HG03571 (cell line): ENCODE measurements around the gene SETD7.

Experiments used
- ATAC-seq: cut with Tn5 transposase; IDR thresholded peaks from one replicate; pipeline ENCODE4 v1.9.1; 2021; ENCODE audit not compliant: unreplicated experiment

The SETD7 gene

GRCh38 chr4:139575072-139575471, 19.1 kb upstream of the SETD7 start:
- no peak for ATAC-seq

- no peak for ATAC-seq
Observed at GRCh38 chr4:139574641-139575040, 18.6 kb upstream of the SETD7 start.

- no peak for ATAC-seq
Observed at GRCh38 chr4:139568206-139568955, 12.4 kb upstream of the SETD7 start.

- ATAC-seq = no peak
Observed at GRCh38 chr4:139567159-139567870, 11.3 kb upstream of the SETD7 start.

GRCh38 chr4:139564502-139564901, 8.5 kb upstream of the SETD7 start:
- no peak for ATAC-seq

- no peak for ATAC-seq
Observed at GRCh38 chr4:139563515-139563914, 7.5 kb upstream of the SETD7 start.

GRCh38 chr4:139562839-139563238, 6.8 kb upstream of the SETD7 start:
- ATAC-seq = no peak

GRCh38 chr4:139562067-139562684, 6.2 kb upstream of the SETD7 start:
- ATAC-seq = no peak

GRCh38 chr4:139560406-139561104, 4.5 kb upstream of the SETD7 start:
- ATAC-seq = no peak

- ATAC-seq = no peak
Observed at GRCh38 chr4:139559687-139560086, 3.7 kb upstream of the SETD7 start.

- no peak for ATAC-seq
Observed at GRCh38 chr4:139559089-139559479, 3.1 kb upstream of the SETD7 start.

GRCh38 chr4:139558235-139559088, 2.4 kb upstream of the SETD7 start:
- no peak for ATAC-seq

- ATAC-seq = no peak
Observed at GRCh38 chr4:139557556-139558110, 1.6 kb upstream of the SETD7 start.

GRCh38 chr4:139556724-139557555, 921 bp upstream of the SETD7 start:
- ATAC-seq = no peak

- ATAC-seq = no peak
Observed at GRCh38 chr4:139555705-139556070, 331 bp downstream of the SETD7 start.

- no peak for ATAC-seq
Observed at GRCh38 chr4:139554893-139555704, 920 bp downstream of the SETD7 start.

- no peak for ATAC-seq
Observed at GRCh38 chr4:139554642-139554892, 1.5 kb downstream of the SETD7 start.

GRCh38 chr4:139553751-139554641, 2.0 kb downstream of the SETD7 start:
- no peak for ATAC-seq
